ENCODE results near the gene EIF3A.

The EIF3A gene

GRCh38 chr10:119005362-119006043, 75.1 kb downstream of the EIF3A start:
- no peak for DNase-seq

DNA sequence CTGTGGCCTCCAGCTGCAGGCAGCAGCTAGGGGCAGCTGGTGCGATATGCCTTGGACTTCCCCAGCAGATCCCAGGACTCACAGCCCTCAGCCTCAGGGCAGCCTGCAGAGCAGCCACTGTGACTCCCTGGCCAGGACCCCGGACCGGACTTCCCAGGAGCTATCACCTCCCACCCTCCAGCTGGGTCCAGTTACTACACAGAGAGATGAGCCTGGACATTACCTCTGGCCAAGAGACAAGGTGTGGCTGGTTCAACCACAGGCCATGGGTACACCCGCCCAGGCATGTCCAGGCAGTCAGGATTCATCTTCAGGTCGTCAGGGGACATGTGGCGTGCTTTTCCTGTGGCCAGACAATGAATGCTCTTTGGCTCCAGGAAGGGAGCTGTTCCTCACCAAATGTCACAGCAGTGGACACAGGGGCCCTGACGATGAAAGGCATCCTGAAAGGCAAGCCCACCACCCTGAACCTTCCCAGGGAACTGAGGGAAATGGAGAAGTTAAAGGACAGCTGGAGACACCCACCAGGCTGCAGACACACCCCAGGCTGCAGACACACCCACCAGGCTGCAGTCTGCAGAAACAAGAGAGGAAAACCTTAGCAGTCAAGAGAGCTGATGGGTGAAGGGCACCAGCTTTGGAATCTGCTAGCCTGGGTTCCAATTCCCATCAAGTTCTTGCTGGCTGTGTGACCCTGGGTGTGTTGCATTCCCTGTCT, 76.9 kb downstream of the EIF3A start:
- DNase-seq = no peak

- no peak for DNase-seq
Observed at GRCh38 chr10:119001717-119002500, 78.7 kb downstream of the EIF3A start.

GRCh38 chr10:118998183-118998582, 82.4 kb downstream of the EIF3A start:
- no peak for DNase-seq

GRCh38 chr10:118997379-118997778, 83.2 kb downstream of the EIF3A start:
- DNase-seq = no peak

GRCh38 chr10:118995739-118996138, 84.9 kb downstream of the EIF3A start:
- DNase-seq = no peak

- DNase-seq = no peak
Observed at GRCh38 chr10:118994321-118994720, 86.3 kb downstream of the EIF3A start.

GRCh38 chr10:118993214-118993613, 87.4 kb downstream of the EIF3A start:
- no peak for DNase-seq

DNA sequence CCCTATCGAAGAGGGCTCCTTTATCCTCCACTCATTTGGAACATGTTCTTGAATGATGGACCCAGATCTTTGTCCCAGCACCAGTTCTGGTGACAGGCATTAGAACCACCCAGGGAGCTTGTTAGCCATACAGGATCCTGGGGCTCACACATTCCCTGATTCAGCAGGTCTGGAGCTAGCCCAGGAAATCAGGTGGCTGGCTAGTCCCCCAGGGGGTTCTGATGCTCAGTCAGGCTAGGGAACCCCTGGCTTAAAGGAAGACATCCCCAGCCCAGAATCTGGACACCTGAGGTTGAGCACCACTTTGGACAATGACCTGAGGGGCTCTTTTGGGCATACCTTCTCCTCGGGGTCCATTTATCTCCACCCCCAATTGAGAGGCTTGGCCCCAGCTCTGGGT, 88.1 kb downstream of the EIF3A start:
- DNase-seq = no peak

GRCh38 chr10:118990326-118990725, 90.3 kb downstream of the EIF3A start:
- DNase-seq = no peak

GRCh38 chr10:118986815-118987790, 93.5 kb downstream of the EIF3A start:
- no peak for DNase-seq

GRCh38 chr10:118985576-118985975, 95.0 kb downstream of the EIF3A start:
- no peak for DNase-seq
